ENCODE data around the gene RCBTB2.

Gene RCBTB2

DNA sequence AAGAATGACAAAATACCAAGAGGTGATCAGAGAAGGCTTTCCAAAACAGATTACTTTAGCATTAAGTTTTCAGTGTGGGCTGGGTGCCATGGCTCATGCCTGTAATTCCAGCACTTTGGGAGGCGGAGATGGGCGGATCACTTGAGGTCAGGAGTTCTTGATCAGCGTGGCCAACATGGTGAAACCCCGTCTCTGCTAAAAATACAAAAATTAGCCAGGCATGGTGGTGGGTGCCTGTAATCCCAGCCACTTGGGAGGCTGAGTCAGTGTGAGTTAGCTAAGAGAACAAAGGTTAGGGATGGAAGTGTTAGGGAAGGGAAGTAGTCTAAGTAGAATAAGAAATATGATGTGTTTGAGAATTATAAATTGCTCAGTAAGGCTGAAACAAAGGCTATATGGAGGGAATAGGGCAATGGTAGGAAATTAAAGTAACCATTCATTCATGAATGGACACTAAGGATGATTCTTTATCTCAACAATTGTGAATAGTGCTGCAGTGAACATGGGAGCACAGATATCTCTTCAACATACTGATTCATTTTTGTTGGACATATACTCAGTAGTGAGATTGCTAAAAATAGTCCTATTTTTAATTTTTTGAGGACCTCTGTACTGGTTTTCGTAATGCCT is 3.9 kb upstream of the RCBTB2 start:
- Histone ChIP-seq H3K27me3 (ENCODE audit: control insufficient read depth in 3 of 3, insufficient read depth in 3 of 3, low read depth in 1 of 3, low read length in 3 of 3) (peaks cover 0 to 13% (median 0%) of the 10 kb centered on the region in 3 experiments), H3K23ac (ENCODE audit: low read depth, low read length, poor library complexity) (no peak overlapping the region), H3K18ac (ENCODE audit: low read length) (no peak overlapping the region), H3K9me3 (replicated peaks in 1 of 2; ENCODE audit: control insufficient read depth in 2 of 2, insufficient read depth in 1 of 2, low read depth in 1 of 2, low read length in 2 of 2) (no peaks in the 10 kb centered on the region), H2BK12ac (ENCODE audit: low read length) (no peak overlapping the region), H4K8ac (ENCODE audit: low read depth, low read length) (no peak overlapping the region), H3K4me1 (ENCODE audit: control insufficient read depth in 2 of 2, insufficient read depth in 1 of 2, low read depth in 1 of 2, low read length in 2 of 2) (peaks cover 0 to 8% of the 10 kb centered on the region in 2 donors), H4K91ac (ENCODE audit: low read depth, low read length, poor library complexity) (no peak overlapping the region), H2BK15ac (ENCODE audit: low read length) (no peak overlapping the region), H3K79me1 (ENCODE audit: low read depth, low read length) (no peaks in the 10 kb centered on the region), H3K4ac (ENCODE audit: low read length) (no peak overlapping the region), H3K4me2 (ENCODE audit: insufficient read depth, low read length, poor library complexity, severe bottlenecking) (no peak overlapping the region), H3K4me3 (ENCODE audit: low read length in 2 of 2) (no peak overlapping the region), H2AK5ac (ENCODE audit: low read depth, low read length) (no peak overlapping the region), H2AFZ (ENCODE audit: low read length) (no peak overlapping the region), H3K14ac (ENCODE audit: low read length) (no peak overlapping the region), H3K36me3 (replicated peaks in 1 of 2; ENCODE audit: control insufficient read depth in 2 of 2, insufficient read depth in 2 of 2, low read length in 2 of 2) (no peaks in the 10 kb centered on the region), H2BK5ac (ENCODE audit: low read length) (no peak overlapping the region), H3K27ac (replicated peaks; ENCODE audit: low read length) (no peak overlapping the region), H2BK120ac (ENCODE audit: low read depth, low read length) (no peak overlapping the region), H3K9ac (ENCODE audit: low read depth, low read length, poor library complexity) (no peak overlapping the region)
- no peak for DNase-seq (ENCODE audit: low spot score)
- WGBS, 2 donors (ENCODE audit: extremely low coverage in 2 of 2, insufficient read length in 2 of 2, insufficient replicate concordance in 1 of 2) = no CpG with 5 or more reads among the region's 5 CpGs

DNA sequence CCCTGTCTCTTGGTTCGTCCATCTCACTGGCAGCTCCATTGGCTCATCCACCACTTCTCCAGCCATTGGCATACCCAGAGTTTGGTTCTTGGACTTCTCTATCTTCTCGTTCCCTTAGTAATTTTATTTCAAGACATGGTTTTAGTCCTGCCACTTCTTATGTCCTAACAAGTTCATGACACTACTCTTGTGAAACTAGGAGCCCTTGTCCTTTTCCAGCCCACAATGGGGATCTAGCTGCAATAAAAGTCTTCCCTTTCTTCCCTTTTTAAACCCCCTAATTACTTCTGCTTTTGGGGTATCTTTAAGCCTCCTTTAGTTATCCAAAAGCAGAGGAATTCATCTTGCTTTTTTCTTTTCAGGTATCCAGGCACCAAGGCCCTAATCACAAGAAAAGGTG is 2.9 kb upstream of the RCBTB2 start:
- Histone ChIP-seq H3K4me1 (ENCODE audit: control insufficient read depth in 2 of 2, insufficient read depth in 1 of 2, low read depth in 1 of 2, low read length in 2 of 2) (peaks cover 0 to 9% of the 10 kb centered on the region in 2 donors), H3K27ac (replicated peaks; ENCODE audit: low read length) (no peak overlapping the region), H2BK15ac (ENCODE audit: low read length) (no peak overlapping the region), H2BK12ac (ENCODE audit: low read length) (no peak overlapping the region), H3K23ac (ENCODE audit: low read depth, low read length, poor library complexity) (no peak overlapping the region), H3K9me3 (replicated peaks in 1 of 2; ENCODE audit: control insufficient read depth in 2 of 2, insufficient read depth in 1 of 2, low read depth in 1 of 2, low read length in 2 of 2) (no peaks in the 10 kb centered on the region), H2BK120ac (ENCODE audit: low read depth, low read length) (no peak overlapping the region), H3K4me2 (ENCODE audit: insufficient read depth, low read length, poor library complexity, severe bottlenecking) (no peak overlapping the region), H3K27me3 (ENCODE audit: control insufficient read depth in 3 of 3, insufficient read depth in 3 of 3, low read depth in 1 of 3, low read length in 3 of 3) (peaks cover 0 to 13% (median 0%) of the 10 kb centered on the region in 3 experiments), H3K14ac (ENCODE audit: low read length) (no peak overlapping the region), H3K36me3 (replicated peaks in 1 of 2; ENCODE audit: control insufficient read depth in 2 of 2, insufficient read depth in 2 of 2, low read length in 2 of 2) (no peaks in the 10 kb centered on the region), H4K8ac (ENCODE audit: low read depth, low read length) (no peak overlapping the region), H3K9ac (ENCODE audit: low read depth, low read length, poor library complexity) (no peak overlapping the region), H2BK5ac (ENCODE audit: low read length) (no peak overlapping the region), H3K4me3 (ENCODE audit: low read length in 2 of 2) (no peak overlapping the region), H3K18ac (ENCODE audit: low read length) (no peak overlapping the region), H3K79me1 (ENCODE audit: low read depth, low read length) (no peaks in the 10 kb centered on the region), H4K91ac (ENCODE audit: low read depth, low read length, poor library complexity) (no peak overlapping the region), H2AK5ac (ENCODE audit: low read depth, low read length) (no peak overlapping the region), H3K4ac (ENCODE audit: low read length) (no peak overlapping the region), H2AFZ (ENCODE audit: low read length) (no peak overlapping the region)
- DNase-seq (ENCODE audit: low spot score) = no peak
- no CpG with 5 or more reads among the region's 2 CpGs for WGBS, 2 donors (ENCODE audit: extremely low coverage in 2 of 2, insufficient read length in 2 of 2, insufficient replicate concordance in 1 of 2)

DNA sequence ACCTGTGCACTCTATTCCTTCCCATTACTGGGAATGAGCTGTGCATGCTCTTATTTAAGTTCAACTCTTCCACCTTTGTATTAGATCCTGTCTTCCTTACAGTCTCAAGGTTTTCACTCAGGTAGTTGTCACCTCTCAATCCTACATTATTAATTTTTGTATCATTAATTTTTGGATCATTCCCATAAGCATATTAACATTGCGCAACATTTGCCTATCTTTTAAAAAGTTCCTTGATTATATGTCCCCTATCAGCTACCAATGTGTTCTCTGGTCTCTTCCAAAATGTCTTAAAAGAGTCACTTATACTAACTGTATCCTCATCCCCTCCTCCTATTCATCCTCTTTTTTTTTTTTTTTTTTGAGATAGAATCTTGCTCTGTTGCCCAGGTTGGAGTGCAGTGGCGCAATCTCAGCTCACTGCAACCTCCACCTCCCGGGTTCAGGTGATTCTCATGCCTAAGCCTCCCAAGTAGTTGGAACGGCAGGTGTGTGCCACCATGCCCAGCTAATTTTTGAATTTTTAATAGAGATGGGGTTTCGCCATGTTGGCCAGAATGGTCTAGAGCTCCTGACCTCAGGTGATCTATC is 2.1 kb upstream of the RCBTB2 start:
- H3K4me2 ChIP-seq (ENCODE audit: insufficient read depth, low read length, poor library complexity, severe bottlenecking) = no peak overlapping the region
- no peak overlapping the region for H3K4me3 ChIP-seq (ENCODE audit: low read length in 2 of 2)
- peaks cover 0 to 9% of the 10 kb centered on the region in 2 donors for H3K4me1 ChIP-seq (ENCODE audit: control insufficient read depth in 2 of 2, insufficient read depth in 1 of 2, low read depth in 1 of 2, low read length in 2 of 2)
- H2AFZ ChIP-seq (ENCODE audit: low read length) = no peak overlapping the region
- no peak overlapping the region for H2AK5ac ChIP-seq (ENCODE audit: low read depth, low read length)
- no peak overlapping the region for H3K4ac ChIP-seq (ENCODE audit: low read length)
- no peak overlapping the region for H2BK120ac ChIP-seq (ENCODE audit: low read depth, low read length)
- H3K9ac ChIP-seq (ENCODE audit: low read depth, low read length, poor library complexity) = no peak overlapping the region
- no peak overlapping the region for H3K18ac ChIP-seq (ENCODE audit: low read length)
- no peak overlapping the region for H2BK15ac ChIP-seq (ENCODE audit: low read length)
- H2BK5ac ChIP-seq (ENCODE audit: low read length) = no peak overlapping the region
- H3K79me1 ChIP-seq (ENCODE audit: low read depth, low read length) = no peaks in the 10 kb centered on the region
- no peaks in the 10 kb centered on the region for H3K36me3 ChIP-seq (replicated peaks in 1 of 2; ENCODE audit: control insufficient read depth in 2 of 2, insufficient read depth in 2 of 2, low read length in 2 of 2)
- H4K91ac ChIP-seq (ENCODE audit: low read depth, low read length, poor library complexity) = no peak overlapping the region
- no peak overlapping the region for H4K8ac ChIP-seq (ENCODE audit: low read depth, low read length)
- no peaks in the 10 kb centered on the region for H3K9me3 ChIP-seq (replicated peaks in 1 of 2; ENCODE audit: control insufficient read depth in 2 of 2, insufficient read depth in 1 of 2, low read depth in 1 of 2, low read length in 2 of 2)
- no peak for DNase-seq (ENCODE audit: low spot score)
- H3K14ac ChIP-seq (ENCODE audit: low read length) = no peak overlapping the region
- no peak overlapping the region for H3K27ac ChIP-seq (replicated peaks; ENCODE audit: low read length)
- H3K23ac ChIP-seq (ENCODE audit: low read depth, low read length, poor library complexity) = no peak overlapping the region
- no CpG with 5 or more reads among the region's 5 CpGs for WGBS, 2 donors (ENCODE audit: extremely low coverage in 2 of 2, insufficient read length in 2 of 2, insufficient replicate concordance in 1 of 2)
- H2BK12ac ChIP-seq (ENCODE audit: low read length) = no peak overlapping the region
- H3K27me3 ChIP-seq (ENCODE audit: control insufficient read depth in 3 of 3, insufficient read depth in 3 of 3, low read depth in 1 of 3, low read length in 3 of 3) = peaks cover 0 to 13% (median 0%) of the 10 kb centered on the region in 3 experiments

DNA sequence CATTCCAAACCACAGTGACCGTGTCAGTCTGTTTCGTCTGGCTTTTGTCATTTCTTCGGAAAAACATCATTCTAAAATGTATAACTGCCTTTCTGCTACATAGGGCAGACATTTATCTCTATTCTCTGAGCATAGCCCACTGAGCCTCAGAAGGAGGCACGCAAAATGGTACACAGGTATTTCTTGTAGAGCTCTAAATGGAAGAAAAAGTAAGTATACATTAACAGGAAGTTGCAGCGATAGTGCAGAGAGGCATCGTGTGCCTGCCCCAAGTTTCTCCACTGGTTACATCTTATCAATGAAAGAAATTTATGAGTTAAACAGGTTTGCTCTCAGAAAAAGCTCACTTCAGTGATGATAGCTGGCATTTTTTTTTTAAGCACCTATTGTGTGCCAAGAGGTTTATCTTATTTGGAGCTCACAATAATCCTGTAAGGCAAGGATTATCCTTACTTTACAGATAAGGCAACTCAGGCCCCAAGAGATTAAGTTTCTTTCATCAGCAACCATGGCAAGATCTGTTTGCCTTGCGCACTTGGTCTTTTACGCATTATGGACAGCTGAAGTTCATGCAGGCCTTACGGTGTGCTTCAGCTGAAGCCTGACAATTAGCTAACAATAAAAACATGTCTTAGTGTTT is 1.2 kb upstream of the RCBTB2 start:
- Histone ChIP-seq H3K4me3 (ENCODE audit: low read length in 2 of 2) (no peak overlapping the region), H3K14ac (ENCODE audit: low read length) (no peak overlapping the region), H4K8ac (ENCODE audit: low read depth, low read length) (no peak overlapping the region), H2BK5ac (ENCODE audit: low read length) (no peak overlapping the region), H3K36me3 (replicated peaks in 1 of 2; ENCODE audit: control insufficient read depth in 2 of 2, insufficient read depth in 2 of 2, low read length in 2 of 2) (no peaks in the 10 kb centered on the region), H3K23ac (ENCODE audit: low read depth, low read length, poor library complexity) (no peak overlapping the region), H3K18ac (ENCODE audit: low read length) (no peak overlapping the region), H3K9me3 (replicated peaks in 1 of 2; ENCODE audit: control insufficient read depth in 2 of 2, insufficient read depth in 1 of 2, low read depth in 1 of 2, low read length in 2 of 2) (no peaks in the 10 kb centered on the region), H3K4me1 (ENCODE audit: control insufficient read depth in 2 of 2, insufficient read depth in 1 of 2, low read depth in 1 of 2, low read length in 2 of 2) (peaks cover 0 to 9% of the 10 kb centered on the region in 2 donors), H3K27me3 (ENCODE audit: control insufficient read depth in 3 of 3, insufficient read depth in 3 of 3, low read depth in 1 of 3, low read length in 3 of 3) (peaks cover 0 to 11% (median 0%) of the 10 kb centered on the region in 3 experiments), H3K27ac (replicated peaks; ENCODE audit: low read length) (no peak overlapping the region), H2BK15ac (ENCODE audit: low read length) (no peak overlapping the region), H3K79me1 (ENCODE audit: low read depth, low read length) (no peaks in the 10 kb centered on the region), H3K4ac (ENCODE audit: low read length) (no peak overlapping the region), H2BK12ac (ENCODE audit: low read length) (no peak overlapping the region), H2AK5ac (ENCODE audit: low read depth, low read length) (no peak overlapping the region), H2AFZ (ENCODE audit: low read length) (peak overlapping the region; percentile 98), H4K91ac (ENCODE audit: low read depth, low read length, poor library complexity) (no peak overlapping the region), H2BK120ac (ENCODE audit: low read depth, low read length) (no peak overlapping the region), H3K9ac (ENCODE audit: low read depth, low read length, poor library complexity) (no peak overlapping the region), H3K4me2 (ENCODE audit: insufficient read depth, low read length, poor library complexity, severe bottlenecking) (no peak overlapping the region)
- no peak for DNase-seq (ENCODE audit: low spot score)
- WGBS, 2 donors (ENCODE audit: extremely low coverage in 2 of 2, insufficient read length in 2 of 2, insufficient replicate concordance in 1 of 2) = no CpG with 5 or more reads among the region's 9 CpGs

All from neuronal stem cell (in vitro differentiated cells).